GM12892 (cell line): Measurements from ENCODE around the gene LMTK2.

ENCODE experiments used
- POLR2A ChIP-seq: IDR thresholded peaks from 2 replicates; pipeline ENCODE4 v1.6.1; 2011; ENCODE audit warnings: low read depth, low read length, control low read depth
- POLR2AphosphoS5 ChIP-seq: IDR thresholded peaks from 2 replicates; pipeline ENCODE4 v1.6.1; 2011; ENCODE audit warnings: low read depth, low read length, control low read depth
- TAF1 ChIP-seq: IDR thresholded peaks from 2 replicates; pipeline ENCODE4 v1.6.1; 2011; ENCODE audit warnings: low read depth, mild to moderate bottlenecking, control low read depth, low read length, borderline replicate concordance

DNA sequence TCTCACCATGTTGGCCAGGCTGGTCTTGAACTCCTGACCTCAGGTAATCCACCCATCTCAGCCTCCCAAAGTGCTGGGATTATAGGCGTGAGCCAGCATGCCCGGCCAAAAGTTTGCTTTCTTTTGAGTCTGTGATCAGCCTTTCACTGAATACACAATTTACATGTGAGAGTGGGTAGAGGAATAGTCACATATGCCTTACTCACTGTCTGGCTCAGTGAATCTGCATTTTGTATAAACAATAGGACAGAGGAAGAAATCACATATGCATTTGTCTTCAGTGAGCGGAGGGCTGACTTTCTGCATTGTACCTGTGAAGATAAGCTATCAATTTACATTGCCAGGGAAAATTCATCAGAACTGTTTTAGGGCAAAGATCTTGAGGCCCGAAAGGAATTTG, 147.9 kb downstream of the LMTK2 start:
- TF ChIP-seq POLR2AphosphoS5 (no peak), TAF1 (no peak), POLR2A (no peak)
